HG02970 (cell line): ENCODE data around the gene FUZ.

Experiments
- ATAC-seq: cut with Tn5 transposase; IDR thresholded peaks from one replicate; pipeline ENCODE4 v1.9.1; 2021; ENCODE audit warnings: mild to moderate bottlenecking, moderate library complexity, moderate number of reproducible peaks; ENCODE audit not compliant: unreplicated experiment, low FRiP score

The FUZ gene

GRCh38 chr19:49808711-49809159 lies 4.4 kb downstream of the FUZ start:
- no peak for ATAC-seq

- no peak for ATAC-seq
These were observed 5.0 kb downstream of the FUZ start for GRCh38 chr19:49807904-49808675.

- no peak for ATAC-seq
These were observed 5.8 kb downstream of the FUZ start for GRCh38 chr19:49807058-49807903.

GRCh38 chr19:49806620-49806959 lies 6.5 kb downstream of the FUZ start:
- no peak for ATAC-seq

GRCh38 chr19:49805822-49806619 lies 7.1 kb downstream of the FUZ start:
- ATAC-seq = no peak

- no peak for ATAC-seq
These were observed 9.6 kb downstream of the FUZ start for GRCh38 chr19:49803529-49803856.

- ATAC-seq = no peak
These were observed 10.1 kb downstream of the FUZ start for GRCh38 chr19:49802836-49803528.

- ATAC-seq = no peak
These were observed 11.0 kb downstream of the FUZ start for GRCh38 chr19:49801966-49802661.

- ATAC-seq = no peak
These were observed 11.6 kb downstream of the FUZ start for GRCh38 chr19:49801401-49801888.

GRCh38 chr19:49800771-49801170 lies 12.3 kb downstream of the FUZ start:
- no peak for ATAC-seq

- ATAC-seq = no peak
These were observed 13.2 kb downstream of the FUZ start for GRCh38 chr19:49799798-49800376.

- ATAC-seq = no peak
These were observed 13.8 kb downstream of the FUZ start for GRCh38 chr19:49799271-49799797.

GRCh38 chr19:49798574-49798973 lies 14.5 kb downstream of the FUZ start:
- no peak for ATAC-seq

- no peak for ATAC-seq
These were observed 17.5 kb downstream of the FUZ start for GRCh38 chr19:49795615-49796014.

GRCh38 chr19:49793561-49793840 lies 19.6 kb downstream of the FUZ start:
- ATAC-seq = no peak

GRCh38 chr19:49792829-49793560 lies 20.1 kb downstream of the FUZ start:
- no peak for ATAC-seq

- ATAC-seq = no peak
These were observed 21.2 kb downstream of the FUZ start for GRCh38 chr19:49791776-49792445.

- ATAC-seq = no peak
These were observed 22.2 kb downstream of the FUZ start for GRCh38 chr19:49790866-49791265.
